Measurements from ENCODE around the gene CAPN14. TPM values are rescaled to one million over a fixed set of nuclear protein-coding genes. Genes with fewer than 3 reads are reported as not detected.

Gene CAPN14
- total RNA-seq, 4 donors from 2014 or later = under 0.01 to 0.29 (median 0.14) TPM; not detected in 1

DNA sequence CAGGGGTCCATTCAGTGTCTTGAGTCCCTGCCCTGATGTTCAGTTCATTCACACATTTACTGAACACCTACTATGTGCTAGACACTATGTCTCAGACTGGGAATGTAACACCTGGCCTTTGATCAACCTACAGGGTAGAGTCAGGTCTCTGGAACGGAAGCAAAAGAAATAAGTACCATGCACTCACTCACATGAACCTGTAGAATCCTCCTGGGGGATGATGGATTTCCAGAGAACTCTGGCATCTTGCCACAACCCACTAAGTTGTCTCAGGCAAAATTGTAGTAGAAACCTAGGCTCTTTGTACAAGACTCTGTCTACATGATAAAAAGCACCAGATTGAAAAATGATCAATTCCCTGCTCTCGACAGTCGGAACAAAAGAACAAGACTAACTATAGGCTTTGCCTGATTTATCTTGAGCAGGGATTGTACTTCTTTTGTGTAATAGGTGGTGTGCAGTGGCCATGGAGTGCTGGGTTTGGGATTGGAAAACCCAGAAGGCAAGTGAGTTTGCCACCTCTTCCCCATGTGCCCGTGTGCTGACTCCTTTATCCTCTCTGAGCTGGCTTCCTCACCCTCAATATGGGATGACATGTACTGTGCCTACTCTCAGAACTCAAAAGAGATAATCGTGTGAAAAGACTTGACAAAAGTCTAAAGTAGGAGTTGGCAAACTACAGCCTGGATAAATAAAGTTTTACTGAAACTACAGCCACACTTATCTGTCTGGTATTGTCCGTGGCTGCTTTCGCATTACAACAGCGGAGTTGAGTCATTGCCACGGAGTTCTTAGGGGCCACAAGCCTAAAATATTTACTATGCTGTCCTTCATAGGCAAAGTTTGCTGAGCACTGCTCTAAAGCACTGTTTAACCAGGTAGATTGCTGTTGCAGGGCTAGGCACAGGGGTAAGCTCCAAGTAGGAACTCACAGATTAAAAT, 4.4 kb downstream of the CAPN14 start:
- TF ChIP-seq, protein P1, sequence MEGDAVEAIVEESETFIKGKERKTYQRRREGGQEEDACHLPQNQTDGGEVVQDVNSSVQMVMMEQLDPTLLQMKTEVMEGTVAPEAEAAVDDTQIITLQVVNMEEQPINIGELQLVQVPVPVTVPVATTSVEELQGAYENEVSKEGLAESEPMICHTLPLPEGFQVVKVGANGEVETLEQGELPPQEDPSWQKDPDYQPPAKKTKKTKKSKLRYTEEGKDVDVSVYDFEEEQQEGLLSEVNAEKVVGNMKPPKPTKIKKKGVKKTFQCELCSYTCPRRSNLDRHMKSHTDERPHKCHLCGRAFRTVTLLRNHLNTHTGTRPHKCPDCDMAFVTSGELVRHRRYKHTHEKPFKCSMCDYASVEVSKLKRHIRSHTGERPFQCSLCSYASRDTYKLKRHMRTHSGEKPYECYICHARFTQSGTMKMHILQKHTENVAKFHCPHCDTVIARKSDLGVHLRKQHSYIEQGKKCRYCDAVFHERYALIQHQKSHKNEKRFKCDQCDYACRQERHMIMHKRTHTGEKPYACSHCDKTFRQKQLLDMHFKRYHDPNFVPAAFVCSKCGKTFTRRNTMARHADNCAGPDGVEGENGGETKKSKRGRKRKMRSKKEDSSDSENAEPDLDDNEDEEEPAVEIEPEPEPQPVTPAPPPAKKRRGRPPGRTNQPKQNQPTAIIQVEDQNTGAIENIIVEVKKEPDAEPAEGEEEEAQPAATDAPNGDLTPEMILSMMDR (IDR thresholded peaks at IDR 0.05) = no peak
- TF ChIP-seq POLR2A (IDR thresholded peaks at IDR 0.05) = no peak
- H3K36me3 ChIP-seq = no peaks in the 10 kb centered on the region
- H3K4me1 ChIP-seq = no peaks in the 10 kb centered on the region
- no peaks in the 10 kb centered on the region for H3K9me3 ChIP-seq
- DNase-seq = no peak
- H3K27ac ChIP-seq = no peak overlapping the region
- H3K4me3 ChIP-seq = no peak overlapping the region
- no peaks in the 10 kb centered on the region for H3K27me3 ChIP-seq
- intact Hi-C loops (cut with DNase I; ENCODE audit: low total_unique reads) = no loop called here

DNA sequence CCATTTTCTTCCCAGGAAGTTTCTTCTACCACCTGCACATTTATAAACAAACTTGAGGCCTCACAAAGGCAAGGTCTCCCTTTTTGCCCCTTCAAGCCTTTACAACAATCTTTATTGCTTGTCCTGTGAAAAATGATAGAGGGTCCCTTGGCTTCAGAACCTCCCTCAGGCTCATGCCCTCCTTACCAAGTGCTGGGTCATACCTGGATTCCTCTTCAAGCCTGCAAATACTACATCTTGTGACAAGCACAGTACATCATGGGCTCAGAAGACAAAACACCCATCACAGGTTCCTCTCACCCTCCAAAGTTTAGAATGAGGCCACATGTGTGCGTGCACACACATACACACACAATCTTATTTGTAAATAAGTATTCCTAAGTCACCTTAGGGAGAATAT, 9.1 kb downstream of the CAPN14 start:
- TF ChIP-seq, protein P1 (IDR thresholded peaks at IDR 0.05) = no peak
- TF ChIP-seq POLR2A (IDR thresholded peaks at IDR 0.05) = no peak
- intact Hi-C loops (cut with DNase I; ENCODE audit: low total_unique reads) = no loop called here
- H3K4me3 ChIP-seq = no peak overlapping the region

DNA sequence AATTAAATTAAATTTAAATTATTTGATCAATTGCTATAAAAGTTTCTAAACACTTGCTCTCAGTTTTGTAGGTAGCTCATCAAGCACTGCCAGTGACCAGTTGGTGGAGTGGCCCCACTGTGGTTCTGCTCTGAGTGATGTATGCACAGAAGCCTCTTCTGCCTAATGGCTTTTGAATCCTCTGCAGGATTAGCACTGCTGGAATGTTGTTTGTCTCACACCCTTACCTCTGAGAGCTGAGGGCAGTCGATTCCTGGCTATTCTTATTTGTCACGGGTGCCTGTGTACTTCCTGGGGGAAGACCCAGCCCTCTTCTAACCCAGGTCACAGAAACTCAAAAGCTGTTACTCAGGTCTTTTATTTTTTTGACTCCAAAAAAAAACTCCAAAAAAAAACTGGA, 9.5 kb downstream of the CAPN14 start:
- Histone ChIP-seq H3K4me1 (no peaks in the 10 kb centered on the region), H3K27me3 (no peaks in the 10 kb centered on the region), H3K27ac (no peak overlapping the region), H3K9me3 (no peaks in the 10 kb centered on the region), H3K4me3 (no peak overlapping the region), H3K36me3 (no peaks in the 10 kb centered on the region)
- TF ChIP-seq POLR2A (IDR thresholded peaks at IDR 0.05) = no peak
- TF ChIP-seq, protein P1 (IDR thresholded peaks at IDR 0.05) = no peak
- intact Hi-C loops (cut with DNase I; ENCODE audit: low total_unique reads) = no loop called here
- no peak for DNase-seq

More for the DNA sequence above, 9.1 kb downstream of the CAPN14 start:
- Histone ChIP-seq H3K27me3 (no peaks in the 10 kb centered on the region), H3K36me3 (no peaks in the 10 kb centered on the region), H3K27ac (no peak overlapping the region), H3K9me3 (no peaks in the 10 kb centered on the region), H3K4me1 (no peaks in the 10 kb centered on the region)
- DNase-seq = no peak

DNA sequence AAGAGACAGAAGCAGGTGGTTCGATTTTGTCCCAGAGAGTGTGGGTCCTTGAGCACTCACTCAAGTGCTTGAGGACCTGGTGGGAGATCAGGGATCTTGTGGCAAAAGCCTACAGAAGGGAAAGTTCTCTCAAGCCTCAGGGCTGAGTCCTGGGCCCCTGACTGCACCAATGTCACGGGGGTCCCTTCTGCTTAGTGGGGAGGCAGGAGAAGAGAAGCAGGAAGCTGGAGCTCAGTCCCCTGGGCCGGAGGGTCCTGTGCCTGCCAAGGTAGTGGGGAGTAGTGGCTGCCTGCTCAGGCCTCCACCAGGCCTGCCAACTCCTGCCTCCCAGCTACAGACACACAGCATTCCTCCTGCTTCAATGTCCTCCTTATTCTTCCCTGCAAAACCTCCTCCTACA, 11.7 kb downstream of the CAPN14 start:
- H3K27me3 ChIP-seq = no peaks in the 10 kb centered on the region
- no peak overlapping the region for H3K27ac ChIP-seq
- H3K36me3 ChIP-seq = no peaks in the 10 kb centered on the region
- no peak for DNase-seq
- intact Hi-C loops (cut with DNase I; ENCODE audit: low total_unique reads) = no loop called here
- no peaks in the 10 kb centered on the region for H3K9me3 ChIP-seq
- no peak overlapping the region for H3K4me3 ChIP-seq
- TF ChIP-seq POLR2A (IDR thresholded peaks at IDR 0.05) = no peak
- TF ChIP-seq, protein P1 (IDR thresholded peaks at IDR 0.05) = no peak
- H3K4me1 ChIP-seq = no peaks in the 10 kb centered on the region

DNA sequence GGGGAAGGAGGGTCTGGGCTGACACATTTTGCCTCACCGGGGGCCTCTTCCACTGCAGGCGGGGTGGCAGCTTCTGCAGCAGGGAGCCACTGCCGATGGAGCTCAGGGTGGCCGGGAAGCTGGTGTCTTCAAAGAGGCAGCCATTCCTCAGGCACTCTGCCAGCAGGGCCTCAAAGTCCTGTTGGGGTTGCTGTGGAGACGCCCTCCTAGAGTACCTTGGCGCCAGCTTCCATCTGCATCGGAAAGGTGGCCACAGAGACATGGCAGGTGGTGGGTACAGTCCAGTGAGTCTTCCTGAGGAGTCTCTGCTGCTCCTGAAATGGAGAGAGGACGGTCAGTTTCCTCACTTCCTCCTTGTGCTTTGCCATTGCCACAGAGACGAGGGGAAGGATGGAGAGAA, 12.1 kb downstream of the CAPN14 start:
- Histone ChIP-seq H3K27me3 (no peaks in the 10 kb centered on the region), H3K4me3 (no peak overlapping the region), H3K9me3 (no peaks in the 10 kb centered on the region), H3K36me3 (no peaks in the 10 kb centered on the region), H3K27ac (no peak overlapping the region), H3K4me1 (no peaks in the 10 kb centered on the region)
- TF ChIP-seq, protein P1 (IDR thresholded peaks at IDR 0.05) = no peak
- TF ChIP-seq POLR2A (IDR thresholded peaks at IDR 0.05) = no peak
- intact Hi-C loops (cut with DNase I; ENCODE audit: low total_unique reads) = no loop called here
- DNase-seq = no peak

Measured in uterus (tissue), 4 donors.